Measurements from ENCODE around the gene ZNF878. TPM values are rescaled to one million over a fixed set of nuclear protein-coding genes. Genes with fewer than 3 reads are reported as not detected.
"Not testable (repeated sequence)": the region's sequence is repeated elsewhere in the genome, so short reads cannot be mapped to it uniquely, and the experiment has no call there.

ZNF878 gene
- 2.8 TPM for polyA plus RNA-seq (ENCODE audit: insufficient read length)
- long read RNA-seq, donor 1 = 0 reads
- long read RNA-seq, donor 2 = 0 reads
- long read RNA-seq, donor 3 = 0 reads
- long read RNA-seq, donor 4 = 0 reads
- long read RNA-seq, donor 5 = 0 reads
- long read RNA-seq, donor 6 = 0 reads
- long read RNA-seq, donor 7 = 0 reads
- long read RNA-seq, donor 8 = 0 reads

DNA sequence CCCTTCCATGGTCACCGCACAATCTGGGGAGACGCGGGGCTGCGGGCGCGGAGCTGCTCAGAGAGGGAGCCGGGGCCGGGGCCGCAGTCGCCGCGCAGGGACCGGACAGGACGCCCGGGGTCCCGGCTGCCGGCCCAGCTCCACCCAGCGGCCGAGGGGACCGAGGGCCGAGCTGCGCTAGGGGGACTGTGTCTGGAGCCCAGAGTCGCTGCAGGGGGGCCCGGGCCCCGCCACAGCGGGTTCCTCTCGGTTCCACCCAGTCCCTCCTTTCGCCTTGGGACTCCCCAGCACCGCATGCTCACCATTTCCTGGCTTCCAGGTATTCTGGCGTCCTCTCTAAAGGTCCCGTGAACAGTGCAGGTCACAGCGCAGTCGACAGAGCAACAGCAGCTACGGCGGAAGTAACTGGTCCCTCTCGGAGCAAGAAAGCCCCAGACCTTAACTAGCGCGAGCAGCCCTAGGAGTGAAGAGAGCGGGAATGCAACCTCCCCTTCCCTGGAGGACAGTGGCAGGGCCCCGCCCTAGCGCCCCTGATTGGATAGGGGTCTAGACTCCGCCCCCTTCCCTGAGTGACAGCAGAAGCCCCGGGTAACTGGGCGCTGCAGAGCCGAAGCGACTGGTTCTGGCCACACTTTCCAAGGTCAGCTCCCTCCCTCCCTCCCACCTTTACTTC, at the start of gene ZNF878:
TSS of gene ZNF878 (minus strand) at position 465 of the 673 bp plus-strand sequence. CDS start at position 305, 160 bp downstream.
- DNase-seq = peak; percentile 95

DNA sequence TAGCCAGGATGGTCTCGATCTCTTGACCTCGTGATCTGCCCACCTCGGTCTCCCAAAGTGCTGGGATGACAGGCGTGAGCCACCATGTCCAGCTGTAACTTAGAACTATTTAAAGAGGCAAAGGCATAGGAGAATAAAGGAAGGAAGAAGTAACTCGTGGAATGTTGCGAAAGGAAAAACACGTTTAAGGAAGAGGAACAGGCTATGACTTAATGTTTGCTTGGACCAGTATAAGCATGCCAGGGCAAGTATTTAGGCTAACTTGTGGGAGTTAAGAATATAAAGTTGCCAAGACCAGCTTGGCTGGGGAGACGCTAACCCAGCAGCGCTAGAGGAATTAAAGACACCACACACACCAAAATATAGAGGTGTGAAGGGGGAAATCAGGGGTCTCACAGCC, 45.3 kb upstream of the ZNF878 start:
- DNase-seq = no peak

DNA sequence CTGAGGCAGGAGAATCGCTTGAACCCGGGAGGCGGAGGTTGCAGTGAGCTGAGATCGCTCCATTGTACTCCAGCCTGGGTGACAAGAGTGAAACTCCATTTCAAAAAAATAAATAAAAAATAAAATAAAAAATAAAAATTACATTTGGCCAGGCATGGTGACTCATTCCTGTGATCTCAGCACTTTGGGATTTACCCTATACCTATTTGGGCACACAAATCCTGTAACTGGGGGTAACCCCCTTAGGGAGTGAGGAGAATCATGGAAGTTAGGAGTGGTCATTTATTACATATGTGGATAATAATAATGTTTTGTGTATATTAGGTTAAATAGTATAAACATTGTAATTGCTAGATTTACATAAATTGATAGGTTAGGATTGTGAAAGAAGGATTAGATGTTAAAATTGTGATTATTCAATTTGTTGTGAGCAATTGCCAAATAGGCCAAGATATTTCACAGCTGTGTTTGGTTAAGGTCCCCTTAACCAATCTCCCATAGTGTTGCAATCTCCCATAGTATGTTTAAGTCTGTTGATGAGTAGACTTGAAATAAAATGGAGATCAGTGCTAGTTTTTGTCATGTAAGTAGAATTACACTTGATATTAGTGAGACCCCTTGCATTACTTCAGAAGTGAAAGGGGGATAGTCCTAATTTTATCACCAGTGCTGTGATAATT, 42.5 kb upstream of the ZNF878 start:
- DNase-seq = no peak

DNA sequence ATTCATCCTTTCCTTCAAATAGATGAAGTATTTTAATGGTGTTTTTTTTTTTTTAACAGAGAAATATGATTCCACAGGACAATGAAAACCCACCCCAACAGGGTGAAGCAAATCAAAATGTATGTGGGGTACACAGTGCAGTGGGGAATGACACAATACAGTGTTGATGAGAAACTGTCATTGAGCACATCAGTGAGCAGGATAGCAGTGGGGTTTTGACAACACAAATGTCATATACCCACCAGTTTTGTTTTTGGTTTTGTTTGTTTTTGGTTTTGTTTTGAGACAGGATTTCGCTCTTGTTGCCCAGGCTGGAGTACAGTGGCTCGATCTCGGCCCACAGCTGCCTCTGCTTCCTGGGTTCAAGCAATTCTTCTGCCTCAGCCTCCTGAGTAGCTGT, 41.0 kb upstream of the ZNF878 start:
- no peak for DNase-seq

DNA sequence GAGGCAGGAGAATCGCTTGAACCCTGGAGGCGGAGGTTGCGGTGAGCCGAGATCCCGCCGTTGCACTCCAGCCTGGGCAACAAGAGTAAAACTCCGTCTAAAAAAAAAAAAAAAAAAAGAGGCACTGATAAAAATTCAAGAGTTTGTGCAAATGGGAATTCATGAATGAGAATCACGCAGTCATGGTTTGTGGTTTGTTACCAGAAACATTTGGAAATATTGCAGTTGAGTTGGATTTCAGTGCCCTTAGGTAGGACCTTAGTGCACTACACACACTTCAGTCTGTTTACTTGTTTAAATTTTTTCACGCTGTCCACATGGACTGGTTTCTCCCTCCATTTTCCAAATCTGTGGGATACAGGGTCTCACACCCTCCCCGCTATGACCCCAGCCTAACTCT, 40.2 kb upstream of the ZNF878 start:
- peak; percentile 8 for DNase-seq

DNA sequence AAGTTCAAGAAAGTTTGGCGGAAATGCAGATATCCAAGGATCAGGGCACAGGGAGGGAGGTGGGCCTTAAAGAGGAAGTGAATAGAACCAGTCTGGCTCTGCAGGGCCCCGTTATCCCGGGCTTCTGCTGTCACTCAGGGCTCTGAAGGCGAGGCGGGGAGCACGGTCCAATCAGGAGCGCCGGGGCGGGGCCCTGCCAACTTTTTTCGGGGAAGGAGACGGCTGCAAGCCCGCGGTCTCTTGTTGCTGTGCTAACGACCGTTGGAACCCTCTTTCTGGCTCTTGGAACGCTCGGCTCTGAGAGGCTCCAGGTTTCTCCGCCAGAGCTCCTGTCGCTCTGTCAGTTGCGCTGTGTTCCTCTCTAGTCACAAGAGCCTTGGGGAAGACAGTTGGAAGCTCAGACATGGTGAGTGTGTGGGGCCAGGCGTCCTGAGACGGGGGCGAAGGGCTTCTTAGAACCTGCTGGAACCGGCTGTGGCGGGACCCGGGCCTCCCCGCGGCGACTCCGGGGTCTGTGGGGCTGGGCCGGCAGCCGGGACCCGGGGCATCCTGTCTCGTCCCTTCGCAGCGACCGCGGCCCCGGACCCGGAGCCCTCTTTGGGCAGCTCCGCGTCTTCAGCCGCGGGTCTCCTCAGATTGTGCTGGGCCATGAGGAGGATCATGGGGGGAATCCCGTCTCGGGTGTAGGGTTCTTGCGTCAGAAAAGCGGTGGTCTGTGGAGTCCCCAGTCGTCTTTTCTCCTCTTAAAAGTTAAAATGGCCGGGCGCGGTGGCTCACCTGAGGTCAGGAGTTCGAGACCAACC, 39.5 kb upstream of the ZNF878 start:
- DNase-seq = peak; percentile 87

DNA sequence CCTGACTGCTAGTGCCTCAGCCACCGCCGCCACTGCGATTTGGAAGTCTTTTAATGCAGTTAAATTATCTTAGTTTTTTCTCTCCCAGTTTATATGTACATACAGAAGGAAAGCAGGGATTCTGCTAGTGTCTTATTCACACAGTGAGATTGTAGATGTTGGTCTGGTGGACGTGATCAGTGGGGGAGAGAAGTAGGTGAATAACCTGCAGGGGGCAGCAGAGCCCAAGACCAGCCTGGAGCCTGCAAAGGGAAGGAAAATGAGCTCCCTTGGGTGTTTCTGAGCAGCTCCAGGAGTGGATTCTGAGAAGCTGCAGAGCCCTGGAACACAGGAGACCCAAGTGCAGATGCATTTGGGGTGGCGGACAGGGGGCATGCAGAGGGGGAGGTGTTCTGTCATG, 38.0 kb upstream of the ZNF878 start:
- DNase-seq = peak; percentile 62

DNA sequence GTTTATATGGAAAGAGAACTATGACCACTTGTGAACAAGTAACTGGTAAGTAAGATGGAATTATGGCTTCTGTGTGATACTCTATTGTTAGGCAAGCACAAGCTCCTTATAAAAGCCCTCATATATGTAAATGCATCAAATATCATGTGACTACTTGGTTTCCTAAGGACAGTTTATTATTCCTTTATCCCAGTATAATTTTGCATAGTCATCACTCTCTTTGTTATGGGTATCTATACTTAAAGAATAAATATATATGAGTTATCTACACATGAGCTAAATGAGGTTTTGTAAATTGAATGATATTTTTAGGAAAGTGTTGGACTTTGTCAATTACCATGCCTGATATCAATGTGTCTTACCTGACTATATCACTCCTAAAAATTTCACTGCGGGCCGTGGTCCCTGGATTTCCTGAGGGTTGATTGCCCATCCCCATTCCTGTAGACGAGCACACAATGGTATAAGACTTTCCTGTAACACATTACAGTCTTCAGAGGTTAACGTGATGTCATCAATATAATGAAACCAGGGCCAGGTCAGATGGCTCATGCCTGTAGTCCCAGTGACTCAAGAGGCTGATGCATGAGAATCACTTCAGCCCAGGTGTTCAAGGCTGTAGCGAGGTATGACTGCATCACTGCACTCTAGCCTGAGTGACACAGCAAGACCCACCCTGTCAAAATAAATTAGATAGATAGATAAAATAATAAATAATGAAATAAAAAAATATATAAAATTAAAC, 32.5 kb upstream of the ZNF878 start:
- DNase-seq = no peak

DNA sequence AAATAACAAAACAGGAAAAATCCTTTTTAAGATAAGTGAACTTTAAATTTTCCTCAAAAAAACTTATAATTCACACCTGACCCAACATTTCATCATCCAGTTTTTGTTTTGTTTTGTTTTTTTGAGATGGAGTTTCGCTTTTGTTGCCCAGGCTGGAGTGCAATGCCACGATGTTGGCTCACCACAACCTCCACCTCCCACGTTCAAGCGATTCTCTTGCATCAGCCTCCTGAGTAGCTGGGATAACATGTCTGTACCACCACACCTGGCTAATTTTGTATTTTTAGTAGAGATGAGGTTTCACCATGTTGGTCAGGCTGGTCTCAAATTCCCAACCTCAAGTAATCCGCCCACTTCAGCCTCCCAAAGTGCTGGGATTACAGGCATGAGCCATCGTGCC, 30.6 kb upstream of the ZNF878 start:
- not testable (repeated sequence) for DNase-seq

DNA sequence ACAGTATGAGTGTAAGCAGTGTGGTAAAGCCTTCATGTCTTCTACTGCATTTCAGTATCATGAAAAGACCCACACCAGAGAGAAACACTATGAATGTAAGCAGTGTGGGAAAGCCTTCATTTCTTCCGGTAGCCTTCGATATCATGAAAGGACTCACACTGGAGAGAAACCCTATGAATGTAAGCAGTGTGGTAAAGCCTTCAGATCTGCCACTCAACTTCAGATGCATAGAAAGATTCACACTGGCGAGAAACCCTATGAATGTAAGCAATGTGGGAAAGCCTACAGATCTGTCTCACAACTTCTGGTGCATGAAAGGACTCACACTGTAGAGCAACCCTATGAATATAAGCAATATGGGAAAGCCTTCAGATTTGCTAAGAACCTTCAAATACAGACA, 24.6 kb upstream of the ZNF878 start:
- DNase-seq = no peak

DNA sequence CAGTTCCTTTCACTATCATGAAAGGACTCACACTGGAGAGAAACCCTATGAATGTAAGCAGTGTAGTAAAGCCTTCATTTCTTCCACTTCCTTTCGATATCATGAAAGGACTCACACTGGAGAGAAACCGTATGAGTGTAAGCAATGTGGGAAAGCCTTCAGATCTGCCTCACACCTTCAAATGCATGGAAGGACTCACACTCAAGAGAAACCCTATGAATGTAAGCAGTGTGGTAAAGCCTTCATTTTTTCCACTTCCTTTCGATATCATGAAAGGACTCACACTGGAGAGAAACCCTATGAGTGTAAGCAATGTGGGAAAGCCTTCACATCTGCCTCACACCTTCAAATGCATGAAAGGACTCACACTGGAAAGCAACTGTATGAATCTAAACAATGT, 23.6 kb upstream of the ZNF878 start:
- not testable (repeated sequence) for DNase-seq

DNA sequence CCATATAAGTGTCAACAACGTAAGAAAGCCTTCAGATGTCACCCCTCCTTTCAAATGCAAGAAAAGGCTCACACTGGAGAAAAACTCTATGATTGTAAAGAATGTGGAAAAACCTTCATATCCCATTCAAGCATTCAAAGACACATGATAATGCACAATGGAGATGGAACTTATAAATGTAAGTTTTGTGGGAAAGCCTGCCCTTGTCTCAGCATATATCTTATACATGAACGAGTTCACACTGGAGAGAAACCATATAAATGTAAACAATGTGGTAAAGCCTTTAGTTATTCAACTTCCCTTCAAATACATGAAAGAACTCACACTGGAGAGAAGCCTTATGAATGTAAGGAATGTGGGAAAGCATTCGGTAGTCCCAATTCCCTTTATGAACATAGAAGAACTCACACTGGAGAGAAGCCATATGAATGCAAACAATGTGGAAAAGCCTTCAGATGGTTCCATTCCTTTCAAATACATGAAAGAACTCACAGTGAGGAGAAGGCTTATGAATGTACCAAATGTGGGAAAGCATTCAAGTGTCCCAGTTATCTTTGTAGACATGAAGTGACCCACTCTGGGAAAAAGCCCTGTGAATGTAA, 22.9 kb upstream of the ZNF878 start:
- no peak for DNase-seq

DNA sequence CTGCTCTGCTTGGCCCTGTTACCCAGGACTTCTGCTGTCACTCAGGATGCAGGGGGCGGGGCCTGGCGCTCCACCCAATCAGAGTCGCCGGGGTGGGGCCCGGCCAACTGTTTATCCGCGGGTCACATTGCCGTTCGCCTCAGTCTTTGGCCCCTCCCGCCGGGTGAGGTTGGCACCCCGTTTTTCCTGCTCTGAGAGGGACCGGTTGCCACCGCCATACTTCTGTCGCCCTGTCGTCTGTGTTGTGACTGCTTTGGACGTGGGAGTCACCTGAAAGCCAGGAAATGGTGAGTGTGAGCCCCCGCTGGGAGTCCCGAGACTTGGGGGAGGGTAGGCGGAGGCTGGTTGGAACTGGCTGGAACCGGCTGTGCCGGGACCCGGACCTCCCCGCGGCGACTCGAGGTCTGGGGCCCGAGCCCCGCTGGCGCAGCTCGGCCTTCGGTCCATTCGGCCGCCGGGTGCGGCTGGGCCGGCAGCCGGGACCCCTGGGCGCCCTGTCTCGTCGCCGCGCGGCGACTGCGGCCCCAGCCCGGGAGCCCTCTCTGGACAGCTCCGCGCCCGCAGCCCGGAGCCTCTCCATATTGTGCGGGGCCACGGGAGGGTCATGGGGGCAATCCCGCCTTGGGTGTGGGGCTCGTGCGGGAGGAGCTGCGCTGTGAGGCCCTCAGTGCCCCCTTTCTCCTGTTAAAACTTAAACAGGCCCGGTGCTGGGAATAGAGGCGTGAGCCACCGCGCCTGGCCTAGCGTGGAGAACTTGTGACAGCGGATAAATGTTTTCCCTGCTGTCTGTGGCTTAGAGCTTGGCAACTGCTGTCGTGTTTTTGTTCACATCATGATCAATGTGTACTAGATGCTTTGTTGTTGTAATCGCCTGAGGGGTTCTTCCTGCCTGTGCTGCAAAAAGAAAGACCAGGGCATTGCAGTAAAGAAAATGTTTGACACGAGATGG, 12.1 kb upstream of the ZNF878 start, which contains the start of gene ZNF844:
TSS of gene ZNF844 (plus strand) at position 142 of the 949 bp plus-strand sequence. CDS start at position 285, 143 bp downstream.
- DNase-seq = peak; percentile 95

DNA sequence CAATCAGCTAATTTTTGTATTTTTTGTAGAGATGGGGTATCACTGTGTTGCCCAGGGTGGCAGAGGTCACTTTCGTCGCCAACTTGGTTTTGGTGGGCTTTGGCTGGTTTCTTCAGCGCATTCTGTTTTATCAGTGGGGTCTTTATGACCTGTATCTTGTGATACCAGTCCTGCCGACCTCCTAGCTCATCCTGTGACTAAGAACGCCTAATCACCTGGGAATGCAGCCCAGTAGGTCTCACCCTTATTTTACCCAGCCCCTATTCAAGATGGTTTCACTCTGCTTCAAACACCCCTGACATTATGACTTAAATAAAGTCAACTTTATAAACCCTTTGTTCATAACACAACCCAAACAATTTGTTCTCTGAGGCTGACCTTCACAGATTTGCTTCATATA, 3.0 kb upstream of the ZNF878 start:
- no peak for DNase-seq

DNA sequence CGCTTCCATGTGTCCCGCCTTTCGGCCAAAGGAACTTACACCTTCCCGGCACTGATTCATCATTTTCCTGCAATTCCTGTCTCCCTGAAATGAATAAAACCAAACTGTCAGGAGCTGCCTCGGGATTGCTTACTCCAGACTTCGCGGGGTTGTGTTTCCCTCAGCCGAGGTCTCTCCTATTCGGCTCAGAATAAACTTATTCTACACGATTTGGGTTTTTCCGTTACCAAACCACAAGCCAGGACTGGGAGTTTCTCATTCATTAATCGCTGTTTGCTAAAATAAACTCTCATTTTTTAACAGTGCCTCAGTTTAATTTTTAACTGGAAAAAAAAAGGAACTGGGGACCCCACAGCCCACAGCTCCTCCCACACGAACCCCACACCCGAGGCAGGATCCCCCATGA, 667 bp downstream of the ZNF878 start:
- no peak for DNase-seq

DNA sequence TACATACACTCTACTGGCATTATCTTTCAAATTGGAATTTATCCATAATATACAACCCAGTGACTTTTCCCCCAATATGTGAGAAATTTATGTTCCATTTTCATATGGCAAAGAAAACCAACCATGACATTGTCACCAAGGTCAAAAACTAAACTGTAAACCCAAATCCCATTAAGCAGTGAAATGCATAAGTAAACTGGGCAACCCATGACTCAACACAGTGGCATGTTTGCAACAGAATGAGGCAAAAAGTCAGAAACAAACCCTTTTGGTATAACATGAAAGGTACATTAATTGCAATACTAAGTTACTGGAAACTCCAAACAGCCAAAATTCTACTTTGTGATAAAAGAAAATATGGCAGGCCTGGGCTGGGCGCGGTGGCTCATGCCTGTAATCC, 4.9 kb downstream of the ZNF878 start:
- no peak for DNase-seq

DNA sequence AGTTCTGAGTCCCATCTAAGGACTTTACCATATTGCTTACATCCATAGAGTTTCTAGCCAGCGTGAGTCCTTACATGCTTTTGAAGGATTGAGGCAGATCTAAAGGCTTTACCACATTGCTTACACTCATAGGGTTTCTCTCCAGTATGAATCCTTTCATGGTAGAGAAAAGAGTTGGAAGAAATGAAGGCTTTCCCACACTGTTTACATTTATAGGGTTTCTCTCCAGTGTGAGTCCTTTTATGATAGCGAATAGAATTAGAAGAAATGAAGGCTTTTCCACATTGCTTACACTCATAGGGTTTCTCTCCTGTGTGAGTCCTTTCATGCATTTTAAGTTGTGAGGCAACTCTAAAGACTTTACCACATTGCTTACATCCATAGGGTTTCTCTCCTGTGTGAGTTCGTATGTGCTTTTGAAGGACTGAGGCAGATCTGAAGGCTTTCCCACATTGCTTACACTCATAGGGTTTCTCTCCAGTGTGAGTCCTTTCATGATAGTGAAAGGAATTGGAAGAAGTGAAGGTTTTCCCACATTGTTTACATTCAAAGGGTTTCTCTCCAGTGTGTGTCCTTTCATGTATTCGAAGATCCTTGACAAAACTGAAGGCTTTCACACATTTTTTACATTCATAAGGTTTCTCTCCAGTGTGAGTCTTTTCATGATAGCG, 8.9 kb downstream of the ZNF878 start:
- no peak for DNase-seq

DNA sequence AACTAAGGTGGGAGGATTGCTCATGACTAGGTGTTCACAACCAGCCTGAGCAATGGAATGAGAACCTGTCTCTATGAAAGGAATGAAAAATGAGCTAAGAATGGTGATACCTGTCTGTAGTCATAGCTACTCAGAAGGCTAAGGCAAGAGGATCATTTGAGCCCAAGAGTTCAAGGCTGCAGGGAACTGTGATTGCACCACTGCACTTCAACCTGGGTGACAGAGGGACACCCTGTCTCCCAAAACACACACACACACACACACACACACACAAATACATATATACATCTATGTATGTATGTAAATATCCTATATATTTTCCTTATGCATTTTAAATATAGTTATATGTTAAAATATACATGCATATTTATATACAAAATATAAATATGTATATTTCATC, 9.9 kb downstream of the ZNF878 start:
- DNase-seq = no peak
